IMR-90 (cell line): ENCODE data around the gene LIMS2. TPM values are rescaled to one million over a fixed set of nuclear protein-coding genes. Genes with fewer than 3 reads are reported as not detected.

Source experiments
- ATAC-seq: fragments of 200-7000 bp; cut with Tn5 transposase; 2 replicates; pipeline ENCODE4 v1.9.1; 2020; ENCODE audit warnings: low read depth, mild to moderate bottlenecking, moderate library complexity
- BruUV-seq: library from RNA; stranded (reverse); fragments of 400-500 nt; replicated peaks from 2 replicates; lab custom pipeline; 2021; lab: Mats Ljungman, UMichigan
- CTCF ChIA-PET: fragments of 300-600 bp; formaldehyde crosslinking; extraction: SDS; loops from one replicate; lab custom pipeline; 2021; ENCODE audit warnings: antibody characterized with exemption; lab: Yijun Ruan, JAX
- POLR2A ChIA-PET: fragments of 300-600 bp; sonication (Branson Sonifier 250); formaldehyde crosslinking; loops from one replicate; lab custom pipeline; 2022; ENCODE audit warnings: antibody characterized with exemption; ENCODE audit not compliant: unreplicated experiment; lab: Charles Lee
- DNase-seq: peaks from one replicate; pipeline ENCODE4 v3.0.0; 2013
- H2AFZ ChIP-seq: replicated peaks from 2 replicates; pipeline ENCODE3; 2013; ENCODE audit warnings: low read length, mild to moderate bottlenecking; ENCODE audit not compliant: poor library complexity
- H2AK5ac ChIP-seq: 2 replicates; pipeline ENCODE4 v1.6.1; 2013; ENCODE audit warnings: low read depth, low read length, inconsistent platforms
- H2AK9ac ChIP-seq: replicated peaks from 2 replicates; pipeline ENCODE3; 2013; ENCODE audit warnings: mild to moderate bottlenecking, low read depth, low read length, moderate library complexity; ENCODE audit not compliant: poor library complexity
- H2BK120ac ChIP-seq: 2 replicates; pipeline ENCODE4 v1.6.1; 2013; ENCODE audit warnings: low read depth, low read length, inconsistent platforms
- H2BK15ac ChIP-seq: 3 replicates; pipeline ENCODE4 v1.6.1; 2013; ENCODE audit warnings: low read depth, low read length, inconsistent platforms
- H2BK20ac ChIP-seq: 2 replicates; pipeline ENCODE4 v1.6.1; 2013; ENCODE audit warnings: low read depth, mild to moderate bottlenecking, inconsistent platforms, low read length, moderate library complexity
- H2BK5ac ChIP-seq: 2 replicates; pipeline ENCODE4 v1.6.1; 2013; ENCODE audit warnings: mild to moderate bottlenecking, low read depth, low read length, inconsistent platforms; ENCODE audit not compliant: poor library complexity, severe bottlenecking
- H3K14ac ChIP-seq: replicated peaks from 2 replicates; pipeline ENCODE4 v1.6.1; 2013; ENCODE audit warnings: low read depth, low read length, inconsistent platforms
- H3K18ac ChIP-seq: 2 replicates; pipeline ENCODE4 v1.6.1; 2013; ENCODE audit warnings: low read depth, low read length, control low read depth
- H3K23ac ChIP-seq: 2 replicates; pipeline ENCODE4 v1.6.1; 2013; ENCODE audit warnings: low read depth, low read length, inconsistent platforms
- H3K27ac ChIP-seq: 2 replicates; pipeline ENCODE4 v1.5.1; 2013; ENCODE audit warnings: mild to moderate bottlenecking, control low read depth, low read length; ENCODE audit not compliant: insufficient read depth
- H3K27me3 ChIP-seq: 2 replicates; pipeline ENCODE4 v1.6.1; 2013; ENCODE audit warnings: low read length; ENCODE audit not compliant: control insufficient read depth, insufficient read depth
- H3K36me3 ChIP-seq: 2 replicates; pipeline ENCODE4 v1.6.1; 2013; ENCODE audit warnings: low read length, mixed read lengths; ENCODE audit not compliant: control insufficient read depth, insufficient read depth
- H3K4ac ChIP-seq: 2 replicates; pipeline ENCODE4 v1.6.1; 2013; ENCODE audit warnings: low read depth, low read length, inconsistent platforms
- H3K4me1 ChIP-seq: 2 replicates; pipeline ENCODE4 v1.6.1; 2013; ENCODE audit warnings: low read length, mixed read lengths; ENCODE audit not compliant: control insufficient read depth, insufficient read depth
- H3K4me2 ChIP-seq: 2 replicates; pipeline ENCODE4 v1.6.1; 2013; ENCODE audit warnings: low read depth, mild to moderate bottlenecking, control low read depth, low read length, moderate library complexity
- H3K4me3 ChIP-seq: 2 replicates; pipeline ENCODE4 v1.5.1; 2013; ENCODE audit warnings: low read depth, mild to moderate bottlenecking, control low read depth, low read length, moderate library complexity; ENCODE audit not compliant: insufficient read depth
- H3K56ac ChIP-seq: 2 replicates; pipeline ENCODE4 v1.6.1; 2013; ENCODE audit warnings: low read length, inconsistent platforms; ENCODE audit not compliant: insufficient read depth; ENCODE audit errors: extremely low read depth
- H3K79me1 ChIP-seq, 2 experiments: 2 replicates each; pipeline ENCODE4 v1.6.1; 2013; ENCODE audit warnings: low read length in 2 of 2, inconsistent platforms in 1 of 2, low read depth in 1 of 2
- H3K9ac ChIP-seq: 2 replicates; pipeline ENCODE4 v1.6.1; 2013; ENCODE audit warnings: low read depth, low read length, control low read depth
- H3K9me1 ChIP-seq: 2 replicates; pipeline ENCODE4 v1.6.1; 2013; ENCODE audit warnings: low read length, inconsistent platforms; ENCODE audit not compliant: insufficient read depth
- H3K9me3 ChIP-seq: 2 replicates; pipeline ENCODE4 v1.6.1; 2013; ENCODE audit warnings: low read length; ENCODE audit not compliant: control insufficient read depth, insufficient read depth
- H4K20me1 ChIP-seq: 2 replicates; pipeline ENCODE4 v1.6.1; 2013; ENCODE audit warnings: low read length, inconsistent platforms; ENCODE audit not compliant: insufficient read depth
- H4K5ac ChIP-seq: 2 replicates; pipeline ENCODE4 v1.6.1; 2013; ENCODE audit warnings: mild to moderate bottlenecking, low read depth, low read length, control low read depth
- H4K8ac ChIP-seq, 2 experiments: 2 replicates each; pipeline ENCODE4 v1.6.1; 2013; ENCODE audit warnings: low read depth in 2 of 2, low read length in 2 of 2, control low read depth in 1 of 2, inconsistent platforms in 1 of 2
- H4K91ac ChIP-seq: 2 replicates; pipeline ENCODE4 v1.6.1; 2013; ENCODE audit warnings: low read depth, low read length, inconsistent platforms; ENCODE audit not compliant: insufficient read depth
- CEBPB ChIP-seq: IDR thresholded peaks from 2 replicates; pipeline ENCODE4 v1.6.1; 2012; ENCODE audit warnings: low read depth, low read length, improper control_type of control experiment
- CHD1 ChIP-seq: IDR thresholded peaks from 2 replicates; pipeline ENCODE4 v1.6.1; 2012; ENCODE audit warnings: low read depth, low read length, improper control_type of control experiment
- CTCF ChIP-seq: conservative IDR thresholded peaks from 2 replicates; pipeline ENCODE4 v1.5.1; 2012; ENCODE audit warnings: mild to moderate bottlenecking, low read depth, low read length, improper control_type of control experiment
- ELK1 ChIP-seq: fragments of 150-350 bp; IDR thresholded peaks from 2 replicates; pipeline ENCODE4 v1.6.1; 2016; ENCODE audit warnings: low read depth, mild to moderate bottlenecking, low read length, moderate library complexity, borderline replicate concordance
- MAFK ChIP-seq: IDR thresholded peaks from 2 replicates; pipeline ENCODE4 v1.6.1; 2012; ENCODE audit warnings: low read depth, low read length, improper control_type of control experiment
- MAZ ChIP-seq: IDR thresholded peaks from 2 replicates; pipeline ENCODE4 v1.6.1; 2012; ENCODE audit warnings: low read depth, mild to moderate bottlenecking, low read length, improper control_type of control experiment, moderate library complexity, borderline replicate concordance
- MXI1 ChIP-seq: IDR thresholded peaks from 2 replicates; pipeline ENCODE4 v1.6.1; 2012; ENCODE audit warnings: low read depth, mild to moderate bottlenecking, low read length, moderate library complexity, borderline replicate concordance
- NFE2L2 ChIP-seq: fragments of 150-350 bp; IDR thresholded peaks from 2 replicates; pipeline ENCODE4 v1.6.1; 2016; ENCODE audit warnings: low read depth, mild to moderate bottlenecking, low read length
- POLR2A ChIP-seq: IDR thresholded peaks from 2 replicates; pipeline ENCODE4 v1.6.1; 2012; ENCODE audit warnings: mild to moderate bottlenecking, low read depth, low read length
- RAD21 ChIP-seq: IDR thresholded peaks from 2 replicates; pipeline ENCODE4 v1.6.1; 2012; ENCODE audit warnings: low read length, improper control_type of control experiment
- RCOR1 ChIP-seq: IDR thresholded peaks from 2 replicates; pipeline ENCODE4 v1.6.1; 2012; ENCODE audit warnings: mild to moderate bottlenecking, low read length, improper control_type of control experiment; ENCODE audit not compliant: insufficient replicate concordance
- RFX5 ChIP-seq: IDR thresholded peaks from 2 replicates; pipeline ENCODE4 v1.8.0; 2012; ENCODE audit warnings: low read depth, mild to moderate bottlenecking, low read length, moderate library complexity
- SMC3 ChIP-seq: fragments of 150-350 bp; IDR thresholded peaks from 2 replicates; pipeline ENCODE4 v1.6.1; 2016; ENCODE audit warnings: low read depth, mild to moderate bottlenecking, antibody characterized with exemption, low read length, moderate library complexity
- WGBS, 2 experiments: methylation state at CpG; one replicate each; pipeline versions ENCODE4 v1.1.5 to v1.1.7; 2013; ENCODE audit warnings: missing lambda C conversion rate in 2 of 2; ENCODE audit not compliant: insufficient read length in 1 of 2; ENCODE audit errors: extremely low coverage in 2 of 2; 5-methylcytosine and 5-hydroxymethylcytosine counted together
- dilution Hi-C: fragments of 300-500 bp; cut with HindIII; formaldehyde crosslinking; loops from one replicate; pipeline ENCODE4 v1.14.3; 2018; ENCODE audit warnings: low sequenced_read_pairs; ENCODE audit not compliant: unreplicated experiment
- in situ Hi-C: fragments of 300-500 bp; cut with MboI; formaldehyde crosslinking; loops from 3 replicates; pipeline ENCODE4 v1.14.3; 2019; ENCODE audit warnings: low sequenced_read_pairs, inconsistent platforms, mixed read lengths
- intact Hi-C: fragments of 100-400 bp; cut with micrococcal nuclease; formaldehyde crosslinking; loops from 2 replicates; pipeline ENCODE4 v1.10.0; 2022
- polyA plus RNA-seq, 3 experiments: library from polyadenylated mRNA; depleted of rRNA; stranded (reverse); fragments of >200 nt; gene quantifications; 2 replicates each; pipeline ENCODE4 v1.2.3, GENCODE V29; 2012; ENCODE audit warnings: low replicate concordance in 1 of 3
- total RNA-seq: library from RNA; depleted of rRNA; stranded (reverse); fragments of >200 nt; gene quantifications from 2 replicates; pipeline ENCODE4 v1.2.3, GENCODE V29; 2012

The LIMS2 gene
- total and polyA plus RNA-seq, 2 of the 4 experiments (the other 2 are of a cell fraction) = 1.3 to 18.8 TPM

GRCh38 chr2:127663566-127664064 lies 11.7 kb downstream of the LIMS2 start:
- POLR2A ChIA-PET = interaction anchor here (0.5 kb wide), 1 partner anchor 608 kb away, joined by 11 read pairs; no protein-coding TSS in a partner anchor
- no peak overlapping the region for H3K4me2 ChIP-seq

More at GRCh38 chr2:127663566-127664064, 11.7 kb downstream of the LIMS2 start:
- peaks cover 67% of the 10 kb centered on the region for H4K20me1 ChIP-seq
- no peak overlapping the region for H3K27ac ChIP-seq
- WGBS, 2 experiments = no CpG with 5 or more reads among the region's 6 CpGs
- no peak overlapping the region for H2BK5ac ChIP-seq
- no peak overlapping the region for H2AK9ac ChIP-seq
- H2BK15ac ChIP-seq = no peak overlapping the region
- no peak overlapping the region for H2BK20ac ChIP-seq
- peaks cover 22 to 74% of the 10 kb centered on the region in 2 experiments for H3K79me1 ChIP-seq
- H2AK5ac ChIP-seq = no peak overlapping the region
- no peak overlapping the region for H4K91ac ChIP-seq
- H4K8ac ChIP-seq = no peak overlapping the region
- no peak overlapping the region for H2AFZ ChIP-seq
- H4K5ac ChIP-seq = no peak overlapping the region
- no peak overlapping the region for H3K18ac ChIP-seq
- CTCF ChIA-PET = no interaction called here
- no peak overlapping the region for H3K56ac ChIP-seq
- in situ Hi-C loops = no loop called here
- no peak for DNase-seq
- no peak overlapping the region for H3K4ac ChIP-seq
- H3K14ac ChIP-seq = no peak overlapping the region
- peaks cover 7% of the 10 kb centered on the region for H3K36me3 ChIP-seq
- no peaks in the 10 kb centered on the region for H3K27me3 ChIP-seq
- H3K4me1 ChIP-seq = peaks cover 14% of the 10 kb centered on the region
- no peak for ATAC-seq
- H3K4me3 ChIP-seq = no peak overlapping the region
- peaks cover 23% of the 10 kb centered on the region for H3K9me1 ChIP-seq
- no TSS peak for BruUV-seq
- H3K9me3 ChIP-seq = peaks cover 2% of the 10 kb centered on the region; the same call in 1 of the 2 replicates
- dilution Hi-C loops = no loop called here
- TF ChIP-seq MAZ (no peak), CTCF (no peak), NFE2L2 (no peak), RFX5 (no peak), SMC3 (no peak), RCOR1 (no peak), POLR2A (no peak), RAD21 (no peak), CHD1 (no peak), MAFK (no peak), MXI1 (no peak), ELK1 (no peak), CEBPB (no peak)
- H2BK120ac ChIP-seq = no peak overlapping the region
- H3K9ac ChIP-seq = no peak overlapping the region
- intact Hi-C loops = no loop called here
- H3K23ac ChIP-seq = no peak overlapping the region
